Prostate gland (tissue), 2 donors: Measurements from ENCODE around the gene RAB14. TPM values are rescaled to one million over a fixed set of nuclear protein-coding genes. Genes with fewer than 3 reads are reported as not detected.

Experiments
- DNase-seq: peaks from one replicate; pipeline ENCODE4 v3.0.0-alpha.2; 2019; ENCODE audit warnings: low spot score
- H3K27ac ChIP-seq, 2 donors: fragments of 200-600 bp; sonication (generic); 2 replicates each; pipeline ENCODE4 v1.5.1; 2017 to 2019
- H3K27me3 ChIP-seq: fragments of 200-600 bp; sonication (generic); replicated peaks from 2 replicates; pipeline ENCODE4 v1.5.1; 2019; ENCODE audit not compliant: insufficient read depth
- H3K36me3 ChIP-seq, 2 donors: fragments of 200-600 bp; sonication (generic); 1 replicate in 1 of 2; 2 replicates in 1 of 2; pipeline versions ENCODE4 v1.5.1 to v1.8.1; 2017 to 2019
- H3K4me1 ChIP-seq: fragments of 200-600 bp; sonication (generic); replicated peaks from 2 replicates; pipeline ENCODE4 v1.5.1; 2019
- H3K4me3 ChIP-seq, 2 donors: fragments of 200-600 bp; sonication (generic); 2 replicates each; pipeline ENCODE4 v1.5.1; 2017 to 2019
- H3K9me3 ChIP-seq: fragments of 200-600 bp; sonication (generic); 2 replicates; pipeline ENCODE4 v1.5.1; 2017
- CTCF ChIP-seq, 4 experiments: fragments of 200-600 bp in 2 of 4; fragments of 450-650 bp in 2 of 4; sonication (generic) in 2 of 4; IDR thresholded peaks; 1 replicate in 3 of 4; 2 replicates in 1 of 4; pipeline ENCODE4 v1.5.1; 2016 to 2019; ENCODE audit warnings: antibody characterized with exemption in 4 of 4, mild to moderate bottlenecking in 2 of 4, moderate library complexity in 2 of 4
- POLR2A ChIP-seq: fragments of 450-650 bp; IDR thresholded peaks from one replicate; pipeline ENCODE4 v1.6.1; 2016; ENCODE audit warnings: antibody characterized with exemption, mild to moderate bottlenecking
- POLR2AphosphoS5 ChIP-seq: sonication (generic); formaldehyde crosslinking; IDR thresholded peaks from one replicate; pipeline ENCODE4 v1.6.1; 2017; ENCODE audit warnings: antibody characterized with exemption
- WGBS: methylation state at CpG from one replicate; pipeline ENCODE4 v1.1.5; 2018; 5-methylcytosine and 5-hydroxymethylcytosine counted together
- intact Hi-C: fragments of 100-400 bp; cut with DNase I; formaldehyde crosslinking; loops from one replicate; pipeline ENCODE4 v1.14.2; 2022
- total RNA-seq, 2 donors: library from RNA; depleted of rRNA; stranded (reverse); fragments of >200 nt; gene quantifications; one replicate each; pipeline ENCODE4 v1.1.0, GENCODE V29; 2016

The RAB14 gene
- total RNA-seq, 2 donors from 2014 or later = 42.9 TPM

DNA sequence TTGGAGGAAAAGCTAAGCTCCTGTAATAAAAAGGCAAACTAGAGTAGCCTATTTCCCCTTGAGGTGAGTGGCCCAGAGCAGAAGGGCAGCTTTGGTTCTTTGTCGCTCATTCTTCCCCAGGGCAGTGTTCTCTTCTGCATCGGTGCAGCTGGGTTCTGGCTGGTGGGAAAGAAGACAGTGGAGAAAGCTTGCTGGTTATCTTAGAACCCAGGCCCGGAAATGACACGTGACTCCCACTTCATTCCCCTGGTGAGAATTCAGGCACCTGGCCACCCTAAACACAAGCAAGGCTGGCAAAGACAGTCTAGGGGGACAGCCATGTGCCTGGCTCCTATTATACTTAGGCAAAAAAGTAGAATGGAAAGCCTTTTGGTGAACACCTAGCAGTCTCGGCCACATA lies 33.8 kb upstream of the RAB14 start:
- Histone ChIP-seq H3K4me1 (no peaks in the 10 kb centered on the region), H3K9me3 (no peaks in the 10 kb centered on the region), H3K36me3 (no peaks in the 10 kb centered on the region), H3K4me3 (no peak overlapping the region), H3K27me3 (no peaks in the 10 kb centered on the region), H3K27ac (no peak overlapping the region)
- WGBS = 88% methylated on average over 5 of the region's 5 CpGs
- intact Hi-C loops = no loop called here
- no peak for TF ChIP-seq POLR2A
- no peak for TF ChIP-seq CTCF (IDR thresholded peaks at IDR 0.05)
- no peak for TF ChIP-seq POLR2AphosphoS5
- DNase-seq = no peak

GRCh38 chr9:121234832-121235161 lies 33.1 kb upstream of the RAB14 start:
- intact Hi-C loops = no loop called here
- Histone ChIP-seq H3K9me3 (no peaks in the 10 kb centered on the region), H3K4me1 (no peaks in the 10 kb centered on the region), H3K4me3 (no peak overlapping the region), H3K27ac (no peak overlapping the region), H3K27me3 (no peaks in the 10 kb centered on the region), H3K36me3 (no peaks in the 10 kb centered on the region)
- TF ChIP-seq CTCF (IDR thresholded peaks at IDR 0.05) (no peak), POLR2A (no peak), POLR2AphosphoS5 (no peak)
- 83% methylated on average over 6 of the region's 6 CpGs for WGBS
- DNase-seq = no peak

DNA sequence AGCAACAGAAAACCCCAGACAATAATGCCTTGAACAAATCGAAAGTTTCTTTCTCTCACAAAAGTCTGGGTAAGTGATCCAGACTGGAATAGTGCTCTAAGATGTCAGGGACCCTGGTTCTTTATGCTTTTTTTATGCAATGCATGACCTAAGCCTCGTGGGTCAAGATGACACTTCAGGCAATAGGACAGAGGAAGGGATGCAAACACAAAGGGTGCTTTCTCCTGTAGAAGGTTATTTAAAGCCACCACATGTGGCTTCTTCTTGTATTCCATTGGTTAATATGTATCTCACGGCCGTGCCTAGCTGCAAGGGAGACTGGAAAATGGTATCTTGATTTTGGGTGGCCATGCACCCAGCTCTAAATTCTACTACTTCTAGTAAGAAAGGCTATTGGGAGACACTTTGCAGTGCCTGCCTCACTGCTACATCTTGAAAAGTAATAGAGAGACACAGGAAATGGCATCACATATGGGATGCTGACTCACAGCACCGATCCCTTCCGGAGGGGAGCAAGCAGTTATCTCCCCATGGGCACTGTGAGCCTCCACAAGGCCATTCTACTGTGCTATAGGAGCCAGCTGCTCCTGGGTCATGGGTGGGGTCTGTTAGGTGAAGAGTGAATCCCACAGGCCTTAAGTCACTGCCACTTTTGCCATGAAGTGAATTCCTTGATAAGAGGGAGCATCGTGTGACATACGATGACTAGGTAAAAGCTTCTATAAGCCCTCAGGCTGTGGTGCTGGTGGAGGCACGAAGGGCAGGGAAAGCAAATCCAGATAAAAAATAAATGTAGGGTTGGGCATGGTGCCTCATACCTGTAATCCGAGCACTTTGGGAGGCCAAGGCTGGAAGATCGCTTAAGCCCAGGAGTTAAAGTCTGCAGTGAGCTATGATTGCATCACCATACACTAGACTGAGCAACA lies 32.5 kb upstream of the RAB14 start:
- H3K4me3 ChIP-seq = no peak overlapping the region
- no peaks in the 10 kb centered on the region for H3K36me3 ChIP-seq
- intact Hi-C loops = no loop called here
- TF ChIP-seq POLR2A (no peak), POLR2AphosphoS5 (no peak), CTCF (IDR thresholded peaks at IDR 0.05) (no peak)
- no peak overlapping the region for H3K27ac ChIP-seq
- H3K9me3 ChIP-seq = no peaks in the 10 kb centered on the region
- no peak for DNase-seq
- no peaks in the 10 kb centered on the region for H3K4me1 ChIP-seq
- no peaks in the 10 kb centered on the region for H3K27me3 ChIP-seq
- 82% methylated on average over 11 of the region's 11 CpGs for WGBS

DNA sequence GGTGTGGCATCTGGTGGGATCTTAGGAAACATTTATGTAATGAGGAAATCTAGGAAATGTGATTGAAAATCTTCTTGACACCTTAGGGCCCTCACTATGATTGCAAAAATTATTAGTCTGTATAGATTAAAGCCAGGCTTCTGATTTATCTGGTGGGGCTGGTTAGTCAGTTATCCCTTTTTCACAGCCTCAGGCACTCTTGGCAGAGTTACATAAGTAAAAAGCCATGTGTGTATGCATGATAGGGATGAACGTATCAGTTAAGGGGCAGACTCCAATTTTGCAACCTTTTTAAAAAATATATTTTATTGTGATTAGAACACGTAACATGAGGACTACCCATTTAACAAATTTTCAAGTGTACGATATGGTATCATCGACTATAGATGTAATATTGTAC lies 30.6 kb upstream of the RAB14 start:
- Histone ChIP-seq H3K4me1 (no peaks in the 10 kb centered on the region), H3K4me3 (no peak overlapping the region), H3K27me3 (no peaks in the 10 kb centered on the region), H3K9me3 (no peaks in the 10 kb centered on the region), H3K36me3 (no peaks in the 10 kb centered on the region), H3K27ac (no peak overlapping the region)
- intact Hi-C loops = no loop called here
- TF ChIP-seq POLR2A = no peak
- WGBS = 92% methylated on average over 4 of the region's 4 CpGs
- DNase-seq = no peak

GRCh38 chr9:121230256-121230655 lies 28.6 kb upstream of the RAB14 start:
- Histone ChIP-seq H3K9me3 (no peaks in the 10 kb centered on the region), H3K4me1 (no peaks in the 10 kb centered on the region), H3K36me3 (no peaks in the 10 kb centered on the region), H3K27ac (no peak overlapping the region), H3K27me3 (no peaks in the 10 kb centered on the region), H3K4me3 (no peak overlapping the region)
- TF ChIP-seq POLR2AphosphoS5 = no peak
- no peak for TF ChIP-seq CTCF (IDR thresholded peaks at IDR 0.05)
- TF ChIP-seq POLR2A = no peak
- WGBS = 57% methylated on average over 5 of the region's 5 CpGs
- DNase-seq = no peak
- intact Hi-C loops = no loop called here
